Neural cell (in vitro differentiated cells): ENCODE data around the gene PRR5L.

Experiments
- CTCF ChIP-seq: fragments of 450-650 bp; IDR thresholded peaks from 2 replicates; pipeline ENCODE4 v1.5.1; 2014; ENCODE audit warnings: antibody characterized with exemption, mild to moderate bottlenecking, moderate library complexity; ENCODE audit not compliant: poor library complexity, severe bottlenecking
- EZH2 ChIP-seq: fragments of 200-600, 300-800 bp; shearing (Covaris generic), sonication (generic); IDR thresholded peaks from 2 replicates; pipeline ENCODE4 v1.6.1; 2014; ENCODE audit warnings: antibody characterized with exemption, low read length, borderline replicate concordance, mild to moderate bottlenecking; ENCODE audit not compliant: insufficient read depth, poor library complexity, severe bottlenecking
- MXI1 ChIP-seq: fragments of 450-650 bp; conservative IDR thresholded peaks from 2 replicates; pipeline ENCODE4 v1.6.1; 2014; ENCODE audit warnings: antibody characterized with exemption, mild to moderate bottlenecking; ENCODE audit not compliant: poor library complexity, severe bottlenecking
- POLR2AphosphoS5 ChIP-seq: IDR thresholded peaks from 2 replicates; pipeline ENCODE4 v1.6.1; 2012
- RAD21 ChIP-seq: fragments of 450-650 bp; conservative IDR thresholded peaks from 2 replicates; pipeline ENCODE4 v1.6.1; 2014; ENCODE audit warnings: antibody characterized with exemption, mild to moderate bottlenecking, moderate library complexity
- REST ChIP-seq: IDR thresholded peaks from 2 replicates; pipeline ENCODE4 v1.6.1; 2012; ENCODE audit warnings: borderline replicate concordance
- SMC3 ChIP-seq: fragments of 450-650 bp; conservative IDR thresholded peaks from 2 replicates; pipeline ENCODE4 v1.6.1; 2014; ENCODE audit warnings: antibody characterized with exemption, mild to moderate bottlenecking, moderate library complexity; ENCODE audit not compliant: poor library complexity

GRCh38 chr11:36361901-36362391 lies 65.9 kb downstream of the PRR5L start:
- no peak for TF ChIP-seq CTCF
- no peak for TF ChIP-seq POLR2AphosphoS5
- TF ChIP-seq REST, result no peak
- TF ChIP-seq SMC3, result no peak
- no peak for TF ChIP-seq MXI1
- no peak for TF ChIP-seq EZH2
- TF ChIP-seq RAD21, result no peak
